ENCODE measurements around the gene KCNH6. TPM values are rescaled to one million over a fixed set of nuclear protein-coding genes. Genes with fewer than 3 reads are reported as not detected.

Gene KCNH6
- polyA plus RNA-seq, 1 of the 3 experiments (the other 2 are of a cell fraction) = 0.15 TPM

GRCh38 chr17:63478814-63479494, 44.2 kb upstream of the KCNH6 start (continued):
- TF ChIP-seq MAX (IDR thresholded peaks at IDR 0.05; ENCODE audit: low read depth) (peak; percentile 16; the same call in 1 of the 2 replicates), JUND (IDR thresholded peaks at IDR 0.05) (no peak), EZH2phosphoT487 (IDR thresholded peaks at IDR 0.05; ENCODE audit: borderline replicate concordance, low read depth) (no peak), SIN3A (IDR thresholded peaks at IDR 0.05; ENCODE audit: borderline replicate concordance, low read depth, low read length) (peak; percentile 78; the same call in 1 of the 2 replicates), RXRA (IDR thresholded peaks at IDR 0.05; ENCODE audit: borderline replicate concordance, low read depth) (no peak), IRF3 (IDR thresholded peaks at IDR 0.05; ENCODE audit: low read depth, low read length) (no peak), REST (IDR thresholded peaks at IDR 0.05; ENCODE audit: low read depth, low read length) (0 out of 2 replicates have a peak, but pooled peaks have one; percentile 19), FOXM1 (IDR thresholded peaks at IDR 0.05; ENCODE audit: low read depth) (no peak), TEAD4 (IDR thresholded peaks at IDR 0.05; ENCODE audit: borderline replicate concordance, insufficient read depth) (no peak), SMC3 (IDR thresholded peaks at IDR 0.05; ENCODE audit: low read depth, low read length) (peak; percentile 99)

- H3K4me2 ChIP-seq = no peak overlapping the region
- peaks cover 9 to 60% of the 10 kb centered on the region in 2 experiments for H3K4me1 ChIP-seq (ENCODE audit: control insufficient read depth in 1 of 2, insufficient read depth in 2 of 2, low read depth in 1 of 2, low read length in 1 of 2)
- H3K27ac ChIP-seq (ENCODE audit: low read depth in 2 of 2, low read length in 1 of 2) = peak overlapping the region in 1 of 2 experiments; percentile 84; a peak in 2 of 4 replicates
- H3K9ac ChIP-seq = no peak overlapping the region
- WGBS (ENCODE audit: low lambda C conversion rate) = 84% methylated on average over 15 of the region's 17 CpGs
- DNase-seq = peak; percentile 58
- no peak overlapping the region for H2AFZ ChIP-seq (ENCODE audit: low read depth)
- POLR2A ChIA-PET = interaction anchor here (0.6 to 9.6 kb wide), 10 partner anchors 12 to 122 kb away, joined by 3 to 212 read pairs (median 7); partner anchors contain the start of genes CYB561, DCAF7 and TACO1
- no peaks in the 10 kb centered on the region for H3K79me2 ChIP-seq (ENCODE audit: insufficient read depth)
- no peaks in the 10 kb centered on the region for H3K27me3 ChIP-seq (ENCODE audit: insufficient read depth)
- no peak overlapping the region for H3K4me3 ChIP-seq (ENCODE audit: low read depth in 2 of 2, low read length in 1 of 2)
- CTCF ChIA-PET = interaction anchor here (0.6 to 13.7 kb wide), 33 partner anchors 8 to 215 kb away, joined by 3 to 708 read pairs (median 5); partner anchors contain the start of genes CYB561, DCAF7 and TACO1
- no peaks in the 10 kb centered on the region for H3K9me3 ChIP-seq
- H3K36me3 ChIP-seq (replicated peaks in 1 of 2; ENCODE audit: control insufficient read depth in 1 of 2, insufficient read depth in 2 of 2, low read length in 1 of 2) = peaks cover 0 to 4% of the 10 kb centered on the region in 2 experiments
- no peaks in the 10 kb centered on the region for H3F3A ChIP-seq (replicated peaks; ENCODE audit: insufficient read depth)
- H4K20me1 ChIP-seq (ENCODE audit: insufficient read depth) = no peaks in the 10 kb centered on the region
- TF ChIP-seq FOXJ3 (CRISPR knock-in tag; IDR thresholded peaks at IDR 0.05) = peak; percentile 32; the same call in 1 of the 2 replicates
- 0 out of 4 replicates have a peak, but pooled peaks of 1 of the 2 experiments have one; percentile 33 for TF ChIP-seq EP300 (IDR thresholded peaks at IDR 0.05; ENCODE audit: borderline replicate concordance in 1 of 2, low read depth in 1 of 2, low read length in 1 of 2)
- no peak for TF ChIP-seq GABPA (IDR thresholded peaks at IDR 0.05; ENCODE audit: low read depth)
- H3K9me2 ChIP-seq = no peaks in the 10 kb centered on the region
Measured at GRCh38 chr17:63479495-63480184, 43.5 kb upstream of the KCNH6 start.

Measured in SK-N-SH (cell line).